Fibroblast of lung (primary cell): ENCODE measurements around the gene BRD1. TPM values are rescaled to one million over a fixed set of nuclear protein-coding genes. Genes with fewer than 3 reads are reported as not detected.

Experiments
- DNase-seq, 2 donors: peaks; one replicate each; pipeline versions ENCODE4 v3.0.0 to v3.0.0-alpha.2; 2010; ENCODE audit warnings: low read depth in 2 of 2
- H2AFZ ChIP-seq: 2 replicates; pipeline ENCODE4 v1.5.1; 2012; ENCODE audit warnings: low read length, control low read depth, inconsistent platforms
- H3K27ac ChIP-seq: 2 replicates; pipeline ENCODE4 v1.5.1; 2011; ENCODE audit warnings: low read length, control low read depth; ENCODE audit not compliant: insufficient read depth
- H3K27me3 ChIP-seq: 2 replicates; pipeline ENCODE4 v1.5.1; 2011; ENCODE audit warnings: mild to moderate bottlenecking, low read length; ENCODE audit not compliant: control insufficient read depth, insufficient read depth
- H3K36me3 ChIP-seq: 2 replicates; pipeline ENCODE4 v1.5.1; 2011; ENCODE audit warnings: low read length; ENCODE audit not compliant: control insufficient read depth, insufficient read depth
- H3K4me1 ChIP-seq: 2 replicates; pipeline ENCODE4 v1.5.1; 2011; ENCODE audit warnings: low read length; ENCODE audit not compliant: control insufficient read depth, insufficient read depth; ENCODE audit errors: extremely low read depth
- H3K4me2 ChIP-seq: 2 replicates; pipeline ENCODE4 v1.5.1; 2011; ENCODE audit warnings: low read length, control low read depth; ENCODE audit not compliant: insufficient read depth; ENCODE audit errors: extremely low read depth
- H3K4me3 ChIP-seq, 4 experiments: fragments of 200-600 bp in 1 of 4; sonication (generic) in 1 of 4; replicated peaks in 1 of 4; 2 replicates each; pipeline ENCODE4 v1.5.1; 2011 to 2016; ENCODE audit warnings: low read length in 4 of 4, low read depth in 3 of 4, mild to moderate bottlenecking in 3 of 4, control low read depth in 2 of 4, inconsistent platforms in 1 of 4, mixed read lengths in 1 of 4; ENCODE audit not compliant: insufficient read depth in 1 of 4; ENCODE audit errors: control extremely low read depth in 1 of 4
- H3K79me2 ChIP-seq: 2 replicates; pipeline ENCODE4 v1.5.1; 2012; ENCODE audit warnings: mild to moderate bottlenecking, low read length, inconsistent platforms; ENCODE audit not compliant: control insufficient read depth, insufficient read depth
- H3K9ac ChIP-seq: 2 replicates; pipeline ENCODE4 v1.5.1; 2011; ENCODE audit warnings: mild to moderate bottlenecking, low read length, control low read depth; ENCODE audit not compliant: insufficient read depth
- H3K9me3 ChIP-seq: 2 replicates; pipeline ENCODE4 v1.5.1; 2012; ENCODE audit warnings: low read depth, low read length; ENCODE audit not compliant: control insufficient read depth, insufficient read depth
- H4K20me1 ChIP-seq: 2 replicates; pipeline ENCODE4 v1.5.1; 2011; ENCODE audit warnings: low read length; ENCODE audit not compliant: control insufficient read depth, insufficient read depth; ENCODE audit errors: extremely low read depth
- EZH2 ChIP-seq: IDR thresholded peaks from 2 replicates; pipeline ENCODE4 v1.5.1; 2012; ENCODE audit warnings: low read length, control low read depth, mild to moderate bottlenecking; ENCODE audit errors: missing control alignments
- polyA plus RNA-seq, 2 donors: library from polyadenylated mRNA; depleted of rRNA in 1 of 2; stranded (reverse) in 1 of 2; unstranded in 1 of 2; fragments of >200 nt; gene quantifications; 2 replicates each; pipeline ENCODE4 v1.2.1, GENCODE V29; 2011 to 2012; ENCODE audit warnings: missing spikeins in 1 of 2
- total RNA-seq: library from RNA; depleted of rRNA; stranded (reverse); fragments of >200 nt; gene quantifications from 2 replicates; pipeline ENCODE4 v1.2.1, GENCODE V29; 2014
- TF ChIP-seq, protein P1 (sequence below), 2 donors: IDR thresholded peaks in 1 of 2; conservative IDR thresholded peaks in 1 of 2; 1 replicate in 1 of 2; 2 replicates in 1 of 2; pipeline ENCODE4 v1.5.1; 2011 to 2012; ENCODE audit warnings: low read length in 2 of 2, control low read depth in 1 of 2, inconsistent platforms in 1 of 2, low read depth in 1 of 2, mild to moderate bottlenecking in 1 of 2

Gene BRD1
- total and polyA plus RNA-seq, 2 donors (not counting 1 experiment from before 2014, with no cell fraction given): 4.3 to 26.6 TPM

DNA sequence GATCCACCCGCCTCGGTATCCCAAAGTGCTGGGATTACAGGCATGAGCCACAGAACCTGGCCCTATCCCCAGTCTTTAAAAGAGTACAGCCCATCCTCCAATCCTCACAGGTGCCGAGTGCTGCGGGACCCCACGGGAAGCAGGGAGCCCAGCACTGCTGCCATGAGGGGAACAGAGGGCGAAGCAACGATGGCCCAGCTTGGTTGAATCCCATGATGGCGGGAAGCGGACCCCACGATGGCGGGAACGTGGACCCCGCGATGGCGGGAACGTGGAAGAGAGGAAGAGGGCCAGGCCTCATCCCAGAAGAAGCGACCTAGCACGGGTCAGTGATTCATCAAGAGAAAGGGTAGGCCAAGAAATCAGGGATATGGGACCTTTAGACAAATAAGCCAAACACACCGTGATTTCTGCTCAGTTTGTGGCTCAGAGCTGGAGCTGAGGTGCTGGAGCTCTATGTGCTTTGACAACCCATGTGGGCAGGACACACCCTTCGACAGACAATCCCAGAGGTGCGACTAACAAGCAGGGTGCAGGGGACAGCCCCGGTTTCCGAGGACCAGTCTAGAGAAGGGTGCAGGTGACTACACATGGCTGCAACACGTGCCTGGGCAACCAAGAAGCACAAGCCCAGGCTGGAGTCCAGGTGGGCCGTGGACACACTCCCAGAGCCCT lies 30.9 kb downstream of the BRD1 start:
- no peak overlapping the region for H2AFZ ChIP-seq
- TF ChIP-seq EZH2: no peak
- TF ChIP-seq, protein P1, sequence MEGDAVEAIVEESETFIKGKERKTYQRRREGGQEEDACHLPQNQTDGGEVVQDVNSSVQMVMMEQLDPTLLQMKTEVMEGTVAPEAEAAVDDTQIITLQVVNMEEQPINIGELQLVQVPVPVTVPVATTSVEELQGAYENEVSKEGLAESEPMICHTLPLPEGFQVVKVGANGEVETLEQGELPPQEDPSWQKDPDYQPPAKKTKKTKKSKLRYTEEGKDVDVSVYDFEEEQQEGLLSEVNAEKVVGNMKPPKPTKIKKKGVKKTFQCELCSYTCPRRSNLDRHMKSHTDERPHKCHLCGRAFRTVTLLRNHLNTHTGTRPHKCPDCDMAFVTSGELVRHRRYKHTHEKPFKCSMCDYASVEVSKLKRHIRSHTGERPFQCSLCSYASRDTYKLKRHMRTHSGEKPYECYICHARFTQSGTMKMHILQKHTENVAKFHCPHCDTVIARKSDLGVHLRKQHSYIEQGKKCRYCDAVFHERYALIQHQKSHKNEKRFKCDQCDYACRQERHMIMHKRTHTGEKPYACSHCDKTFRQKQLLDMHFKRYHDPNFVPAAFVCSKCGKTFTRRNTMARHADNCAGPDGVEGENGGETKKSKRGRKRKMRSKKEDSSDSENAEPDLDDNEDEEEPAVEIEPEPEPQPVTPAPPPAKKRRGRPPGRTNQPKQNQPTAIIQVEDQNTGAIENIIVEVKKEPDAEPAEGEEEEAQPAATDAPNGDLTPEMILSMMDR (conservative IDR thresholded peaks at IDR 0.05 in 1 of 2, IDR thresholded peaks at IDR 0.05 in 1 of 2; ENCODE audit: low read depth in 1 of 2, low read length in 2 of 2): no peak
- peaks cover 68% of the 10 kb centered on the region for H3K79me2 ChIP-seq
- H3K4me2 ChIP-seq: no peak overlapping the region
- peaks cover 1% of the 10 kb centered on the region for H4K20me1 ChIP-seq
- H3K27ac ChIP-seq: no peak overlapping the region
- H3K4me3 ChIP-seq: no peak overlapping the region
- no peak overlapping the region for H3K9ac ChIP-seq
- no peaks in the 10 kb centered on the region for H3K4me1 ChIP-seq
- no peaks in the 10 kb centered on the region for H3K27me3 ChIP-seq
- DNase-seq: no peak
- H3K36me3 ChIP-seq: peaks cover 31% of the 10 kb centered on the region
- H3K9me3 ChIP-seq: no peaks in the 10 kb centered on the region

DNA sequence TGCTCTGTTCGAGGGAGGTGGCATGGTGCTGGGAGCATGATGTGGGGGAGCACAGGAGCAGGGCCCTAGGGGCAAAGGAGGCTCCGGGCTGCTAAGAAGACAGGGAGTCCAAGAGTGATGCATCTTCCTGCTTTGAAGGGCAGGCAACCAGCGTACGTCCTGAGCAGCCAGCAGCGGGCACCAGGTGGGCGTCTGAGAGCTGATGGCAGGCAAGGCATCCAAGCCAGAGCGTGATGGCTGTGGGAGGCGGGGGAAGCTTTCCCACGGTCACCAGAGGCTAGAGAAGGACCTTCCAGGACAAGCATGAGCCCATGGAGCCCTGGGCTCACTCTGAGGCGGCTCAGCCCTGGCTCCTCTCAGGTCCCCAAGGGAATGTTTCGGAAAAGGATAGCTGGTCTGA lies 32.2 kb downstream of the BRD1 start:
- peaks cover 68% of the 10 kb centered on the region for H3K79me2 ChIP-seq
- H3K36me3 ChIP-seq: peaks cover 31% of the 10 kb centered on the region
- H3K9ac ChIP-seq: no peak overlapping the region
- no peak for DNase-seq
- H3K4me2 ChIP-seq: no peak overlapping the region
- peaks cover 3% of the 10 kb centered on the region for H4K20me1 ChIP-seq
- no peak for TF ChIP-seq EZH2
- TF ChIP-seq, protein P1 (conservative IDR thresholded peaks at IDR 0.05 in 1 of 2, IDR thresholded peaks at IDR 0.05 in 1 of 2; ENCODE audit: low read depth in 1 of 2, low read length in 2 of 2): no peak
- no peak overlapping the region for H2AFZ ChIP-seq
- H3K4me3 ChIP-seq: no peak overlapping the region
- H3K4me1 ChIP-seq: peaks cover 6% of the 10 kb centered on the region
- no peak overlapping the region for H3K27ac ChIP-seq
- H3K27me3 ChIP-seq: no peaks in the 10 kb centered on the region
- H3K9me3 ChIP-seq: no peaks in the 10 kb centered on the region

DNA sequence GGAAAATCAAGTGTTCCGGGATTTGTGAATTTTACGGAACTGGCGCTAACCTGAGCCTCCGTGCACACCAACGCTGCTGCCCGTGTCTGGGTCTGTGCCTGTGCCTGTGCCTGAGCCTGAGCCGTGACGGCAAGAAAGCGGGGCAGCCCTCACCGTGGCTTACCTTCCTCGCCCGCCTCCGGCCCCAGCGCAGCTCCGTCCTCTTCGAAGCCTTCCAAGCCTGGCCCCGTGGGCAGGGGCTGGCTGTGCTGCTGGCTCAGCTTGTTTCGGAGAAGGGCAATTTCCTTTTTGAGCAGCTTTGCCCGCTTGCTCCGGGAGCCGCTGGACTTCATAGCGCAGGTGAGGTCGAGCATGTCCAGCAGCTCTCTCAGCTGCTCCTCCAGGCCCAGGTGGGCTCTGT lies 33.8 kb downstream of the BRD1 start:
- Histone ChIP-seq H3K4me2 (no peak overlapping the region), H3K4me1 (peaks cover 14% of the 10 kb centered on the region), H3K27me3 (no peaks in the 10 kb centered on the region), H3K27ac (no peak overlapping the region), H3K79me2 (peaks cover 67% of the 10 kb centered on the region), H4K20me1 (peaks cover 3% of the 10 kb centered on the region), H3K9ac (no peak overlapping the region), H2AFZ (no peak overlapping the region), H3K9me3 (no peaks in the 10 kb centered on the region), H3K36me3 (peaks cover 33% of the 10 kb centered on the region), H3K4me3 (no peak overlapping the region)
- TF ChIP-seq EZH2: no peak
- TF ChIP-seq, protein P1 (conservative IDR thresholded peaks at IDR 0.05 in 1 of 2, IDR thresholded peaks at IDR 0.05 in 1 of 2; ENCODE audit: low read depth in 1 of 2, low read length in 2 of 2): no peak
- DNase-seq: no peak
